Activated CD8-positive, alpha-beta memory T cell treated with anti-CD3 and anti-CD28 coated beads, Interleukin-2, amount 50 U/mL, for 48 hours (primary cell): ENCODE measurements around the gene GAS7.

Source experiments
- DNase-seq: peaks from one replicate; pipeline ENCODE4 v3.0.0-alpha.2; 2020

The GAS7 gene

GRCh38 chr17:10170233-10170632, 28.2 kb downstream of the GAS7 start:
- DNase-seq, result no peak

DNA sequence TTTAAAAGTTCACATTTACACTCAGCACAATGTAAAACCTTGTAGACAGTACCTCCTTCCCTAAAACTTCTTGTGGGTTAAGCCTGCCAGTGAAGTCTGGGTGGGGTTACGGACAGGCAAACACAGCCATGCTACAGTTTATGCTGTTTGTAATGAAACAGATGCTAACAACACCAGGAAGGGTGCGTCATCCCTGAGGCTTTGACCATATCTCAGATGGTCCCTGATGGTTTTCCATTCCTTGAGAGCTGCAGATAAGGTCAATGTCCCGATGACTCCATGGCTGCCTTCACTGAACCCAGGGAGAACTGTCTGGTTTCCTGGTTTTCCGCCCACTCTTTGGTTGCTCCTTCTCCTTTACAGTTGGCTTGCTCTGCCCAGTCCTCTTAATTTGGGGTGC, 29.1 kb downstream of the GAS7 start:
- no peak for DNase-seq

DNA sequence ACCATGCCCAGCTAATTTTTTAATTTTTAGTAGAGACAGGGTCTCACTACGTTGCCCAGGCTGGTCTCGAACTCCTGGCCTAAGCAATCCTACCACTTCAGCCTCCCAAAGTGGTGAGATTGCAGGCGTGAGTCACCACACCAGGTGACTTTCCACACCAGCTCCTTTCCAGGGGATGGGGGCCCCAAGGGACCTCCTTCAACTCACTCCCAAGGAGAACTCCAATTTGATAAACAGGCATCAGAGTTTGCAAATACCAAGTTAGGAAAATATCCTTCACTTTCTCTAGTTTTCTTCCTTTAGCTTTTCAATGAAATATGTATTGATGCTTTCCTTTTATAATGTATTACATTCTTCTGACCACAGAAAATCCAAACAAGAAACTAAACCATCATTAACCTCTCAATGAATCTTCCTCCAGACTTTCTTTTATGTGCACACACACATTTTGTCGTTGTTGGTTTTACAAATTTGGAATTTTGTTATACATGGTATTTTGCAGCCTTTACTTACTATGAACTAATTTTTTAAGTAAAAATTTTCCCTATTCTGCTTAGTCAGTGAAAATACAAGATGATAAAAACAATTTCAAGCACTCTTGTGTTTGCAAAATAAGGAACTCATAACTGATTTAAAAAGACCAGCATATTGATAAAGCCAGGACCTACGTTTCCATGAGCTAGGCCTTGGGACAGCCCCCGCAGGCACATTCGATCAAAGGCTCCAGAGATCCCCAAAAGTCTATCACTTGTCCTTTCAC, 32.0 kb downstream of the GAS7 start:
- no peak for DNase-seq

DNA sequence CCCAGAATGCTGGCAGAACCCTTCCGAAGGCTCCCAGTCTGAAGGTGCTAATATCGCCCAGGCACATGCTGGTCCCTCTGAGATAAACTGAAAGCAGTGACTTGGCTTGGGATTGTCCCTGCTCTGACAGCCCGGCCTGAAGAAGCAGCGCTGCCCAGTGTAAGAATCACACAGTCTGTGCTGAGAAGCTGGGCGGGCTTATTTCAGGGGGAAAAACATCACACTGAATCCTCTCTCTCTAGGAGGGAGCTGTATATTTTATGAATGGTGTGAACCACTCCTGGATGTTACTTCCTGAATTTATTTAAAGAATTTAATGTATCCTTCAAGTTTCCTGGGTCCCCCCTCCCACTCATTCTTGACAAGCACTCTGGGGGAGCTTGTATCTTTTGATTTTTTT, 36.3 kb downstream of the GAS7 start:
- DNase-seq, result no peak

- no peak for DNase-seq
These were observed 37.0 kb downstream of the GAS7 start for GRCh38 chr17:10161386-10161785.

DNA sequence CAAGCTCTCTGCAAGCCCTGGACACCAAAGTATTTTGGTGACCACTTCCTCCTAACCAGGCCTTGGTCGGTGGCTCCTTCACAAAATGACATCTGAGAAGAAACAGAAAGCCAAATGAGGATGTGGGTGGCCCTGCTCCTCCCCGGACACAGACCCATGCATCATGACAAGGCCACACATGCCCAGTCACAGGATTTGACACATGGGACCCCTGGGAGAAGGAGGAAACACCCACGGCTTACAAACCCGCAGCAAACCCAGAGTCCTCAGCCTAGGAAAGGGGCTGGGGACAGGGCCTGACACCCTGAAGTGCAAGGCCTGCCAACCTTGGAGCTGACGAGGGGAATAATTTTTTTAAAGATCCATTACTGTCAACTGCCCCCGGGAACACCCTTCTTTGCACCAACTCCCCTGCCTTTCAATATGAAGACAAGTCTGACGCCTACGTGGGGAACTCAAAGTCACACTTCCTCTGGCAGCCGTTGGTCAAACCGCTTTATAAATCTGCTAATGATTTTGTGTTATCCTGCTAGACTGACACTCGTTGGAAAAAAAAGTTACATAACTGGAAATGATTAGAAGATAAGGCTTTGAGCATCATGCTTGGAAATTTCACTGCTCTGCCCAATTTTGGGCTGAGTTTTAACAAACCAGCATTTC, 41.3 kb downstream of the GAS7 start:
- no peak for DNase-seq

GRCh38 chr17:10156599-10156947, 41.8 kb downstream of the GAS7 start:
- DNase-seq, result no peak

DNA sequence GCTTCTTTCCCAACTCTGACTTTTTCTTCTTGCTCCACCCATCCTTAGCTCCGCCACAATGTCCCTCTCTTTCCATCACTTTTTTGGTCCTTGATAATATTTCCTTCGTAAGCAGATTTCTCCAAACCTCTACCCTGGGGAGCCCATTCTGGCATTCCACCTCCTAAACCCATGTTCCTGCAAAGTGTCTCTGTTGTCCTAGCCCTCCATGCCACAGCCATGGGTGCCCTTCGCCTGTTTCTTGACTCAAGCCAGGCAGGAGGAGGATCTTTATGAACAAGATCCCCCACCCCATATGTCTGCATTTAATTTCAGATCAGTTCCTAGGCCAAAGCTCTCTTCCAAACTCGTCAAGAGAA, 42.4 kb downstream of the GAS7 start:
- no peak for DNase-seq

GRCh38 chr17:10155371-10156076, 42.9 kb downstream of the GAS7 start:
- DNase-seq, result no peak

- no peak for DNase-seq
These were observed 46.5 kb downstream of the GAS7 start for GRCh38 chr17:10151667-10152496.

DNA sequence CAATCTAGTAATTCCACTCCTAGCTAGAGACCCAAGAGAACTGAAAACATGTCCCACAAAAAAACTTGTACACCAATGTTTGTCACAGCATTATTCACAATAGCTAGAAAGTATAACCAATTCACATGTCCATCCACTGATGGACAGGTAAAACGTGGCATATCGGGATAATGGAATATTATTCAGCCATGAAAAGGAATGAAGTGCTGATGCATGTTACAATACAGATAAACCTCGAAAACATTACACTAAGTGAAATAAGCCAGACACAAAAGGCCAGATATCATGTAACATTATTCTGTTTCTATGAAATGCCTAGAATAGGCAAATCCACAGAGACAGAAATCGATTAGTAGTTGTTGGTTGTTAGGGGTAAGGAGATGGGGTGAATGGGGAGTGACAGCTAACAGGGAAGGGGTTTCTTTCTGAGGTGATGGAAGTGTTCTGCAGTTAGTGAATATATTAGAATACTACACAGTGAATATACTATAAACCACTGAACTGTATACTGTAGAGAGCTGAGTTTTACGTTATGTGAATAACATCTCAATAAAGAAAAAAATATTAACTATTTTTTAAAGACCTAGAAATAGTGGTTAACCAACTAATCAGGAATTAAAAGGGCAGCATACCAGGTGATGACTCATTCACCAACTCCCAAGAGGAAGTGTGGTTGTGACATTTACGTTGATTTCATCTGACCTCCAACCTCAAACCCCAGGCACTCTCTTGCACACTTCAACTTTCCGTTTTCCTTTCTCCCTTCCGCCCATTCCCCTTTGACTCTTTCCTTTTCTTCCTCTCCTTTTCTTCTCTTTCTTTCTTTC, 48.6 kb downstream of the GAS7 start:
- DNase-seq, result no peak

DNA sequence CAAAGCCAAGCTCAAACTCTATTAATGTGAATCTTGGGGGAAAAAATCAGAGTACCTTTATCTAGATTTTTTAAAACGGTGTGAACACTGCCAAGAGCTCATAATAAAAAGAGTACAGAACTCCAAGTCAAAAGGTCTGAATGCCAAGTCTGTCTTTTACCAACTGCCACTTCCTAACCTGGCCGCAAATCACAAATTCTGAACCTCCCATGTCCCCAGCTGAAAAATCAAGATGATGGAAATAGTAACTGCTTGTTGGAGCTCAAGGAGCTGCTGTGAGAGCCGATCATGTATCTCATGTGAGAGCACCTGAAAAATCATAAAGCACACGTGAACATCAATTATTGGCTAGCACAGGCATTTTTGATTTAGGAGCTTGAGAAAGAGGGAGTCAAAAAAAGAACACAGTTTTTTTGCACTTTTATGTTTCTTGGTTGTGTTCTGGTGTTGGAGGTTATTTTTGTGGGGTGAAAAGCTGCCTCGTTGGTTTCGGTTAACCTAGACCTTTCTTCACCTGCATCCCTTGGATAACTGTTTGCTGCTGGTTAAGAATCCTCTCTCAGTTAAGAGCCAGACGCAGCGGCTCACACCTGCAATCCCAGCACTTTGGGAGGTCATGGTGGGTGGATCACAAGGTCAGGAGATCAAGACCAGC, 50.5 kb downstream of the GAS7 start:
- DNase-seq, result no peak

DNA sequence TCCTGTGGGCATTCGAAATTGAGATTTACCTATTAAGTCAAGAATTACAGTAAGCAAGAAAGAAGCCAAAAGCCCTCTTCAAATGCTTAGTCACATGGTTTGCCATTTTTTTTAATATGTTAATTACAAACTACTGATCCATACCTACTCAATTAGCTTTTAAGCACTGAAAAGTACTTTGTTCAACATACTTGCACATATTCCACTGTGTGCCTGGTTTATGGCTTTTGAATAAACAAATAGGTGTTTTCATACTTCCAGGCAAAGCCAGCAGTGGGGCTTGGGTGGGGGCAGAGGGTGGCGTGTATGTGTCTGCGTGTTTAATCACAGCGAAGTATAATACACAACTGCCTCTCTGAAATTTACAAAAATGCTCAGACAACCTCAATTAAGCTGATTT, 51.4 kb downstream of the GAS7 start:
- DNase-seq, result no peak

DNA sequence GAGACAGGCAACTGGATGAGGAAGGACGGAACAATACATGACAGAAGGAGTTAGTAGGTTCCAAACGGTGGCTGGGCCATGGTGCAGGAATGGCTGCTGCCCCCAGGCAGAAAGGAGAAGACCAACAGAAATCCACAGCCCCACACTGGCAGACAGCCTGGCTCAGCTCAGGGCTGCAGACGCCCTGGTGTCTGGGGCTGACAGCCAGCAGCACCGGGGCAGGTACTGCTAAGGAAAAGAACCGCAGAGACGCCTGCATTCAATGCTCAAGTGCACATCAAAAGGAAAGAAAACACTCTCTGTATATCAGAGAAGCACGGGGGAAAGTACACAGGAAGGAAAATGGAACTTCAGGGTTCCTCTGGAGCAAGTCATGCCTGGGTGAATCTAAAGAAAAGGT, 53.4 kb downstream of the GAS7 start:
- DNase-seq, result no peak

- no peak for DNase-seq
These were observed 54.0 kb downstream of the GAS7 start for GRCh38 chr17:10144456-10144855.

GRCh38 chr17:10141436-10141835, 57.0 kb downstream of the GAS7 start:
- no peak for DNase-seq

GRCh38 chr17:10139577-10139976, 58.8 kb downstream of the GAS7 start:
- no peak for DNase-seq

DNA sequence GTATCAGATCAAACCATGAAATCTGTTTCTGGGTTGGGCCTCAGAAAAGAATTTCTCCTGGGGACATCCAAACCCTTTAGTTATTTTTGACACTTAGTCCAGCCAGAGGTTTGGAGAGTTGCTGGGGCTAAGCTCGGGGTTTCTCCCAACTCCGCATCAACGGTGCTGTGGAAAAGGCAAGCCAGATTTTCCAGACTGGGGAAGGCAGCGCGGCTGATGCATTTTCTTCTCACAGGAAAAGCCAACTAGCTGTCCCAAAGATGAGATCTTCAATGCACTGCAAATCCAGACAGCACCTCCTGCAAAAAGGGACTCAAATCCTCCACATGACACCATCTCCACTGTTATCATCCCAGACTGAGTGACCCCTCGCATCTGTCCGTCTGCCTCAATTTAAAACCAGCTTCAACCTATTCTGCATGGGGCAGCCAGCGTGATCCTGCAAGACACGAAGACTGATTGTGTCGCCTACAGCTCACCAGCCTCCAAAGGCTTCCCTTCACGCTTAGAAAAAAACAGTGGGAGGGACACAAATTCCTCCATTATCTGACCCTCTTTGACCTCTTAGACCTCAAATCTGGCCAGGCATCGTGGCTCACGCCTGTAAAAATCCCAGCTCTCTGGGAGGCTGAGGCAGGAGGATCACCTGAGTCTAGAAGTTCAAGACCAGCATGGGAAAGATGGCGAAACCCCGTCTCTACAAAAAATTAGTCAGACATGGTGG, 62.0 kb downstream of the GAS7 start:
- no peak for DNase-seq

GRCh38 chr17:10135539-10136257, 62.7 kb downstream of the GAS7 start:
- DNase-seq, result no peak

GRCh38 chr17:10130677-10131076, 67.7 kb downstream of the GAS7 start:
- no peak for DNase-seq

- no peak for DNase-seq
These were observed 68.1 kb downstream of the GAS7 start for GRCh38 chr17:10130263-10130662.
